Transverse colon (tissue), 3 donors: Measurements from ENCODE around the gene CSF3R.

Experiments
- EP300 ChIP-seq: sonication (generic); formaldehyde crosslinking; IDR thresholded peaks from one replicate; pipeline ENCODE4 v1.6.1; 2017; ENCODE audit warnings: antibody characterized with exemption, low read depth
- TF ChIP-seq, protein P1 (sequence below), 5 experiments: fragments of 200-600 bp in 3 of 5; fragments of 450-650 bp in 2 of 5; sonication (generic) in 3 of 5; IDR thresholded peaks; 1 replicate in 2 of 5; 2 replicates in 3 of 5; pipeline ENCODE4 v1.5.1; 2016 to 2017; ENCODE audit warnings: antibody characterized with exemption in 5 of 5, inconsistent platforms in 3 of 5, mild to moderate bottlenecking in 2 of 5, moderate library complexity in 1 of 5

GRCh38 chr1:36440646-36441045 is 42.1 kb downstream of the CSF3R start:
- no peak for TF ChIP-seq EP300
- TF ChIP-seq, protein P1, sequence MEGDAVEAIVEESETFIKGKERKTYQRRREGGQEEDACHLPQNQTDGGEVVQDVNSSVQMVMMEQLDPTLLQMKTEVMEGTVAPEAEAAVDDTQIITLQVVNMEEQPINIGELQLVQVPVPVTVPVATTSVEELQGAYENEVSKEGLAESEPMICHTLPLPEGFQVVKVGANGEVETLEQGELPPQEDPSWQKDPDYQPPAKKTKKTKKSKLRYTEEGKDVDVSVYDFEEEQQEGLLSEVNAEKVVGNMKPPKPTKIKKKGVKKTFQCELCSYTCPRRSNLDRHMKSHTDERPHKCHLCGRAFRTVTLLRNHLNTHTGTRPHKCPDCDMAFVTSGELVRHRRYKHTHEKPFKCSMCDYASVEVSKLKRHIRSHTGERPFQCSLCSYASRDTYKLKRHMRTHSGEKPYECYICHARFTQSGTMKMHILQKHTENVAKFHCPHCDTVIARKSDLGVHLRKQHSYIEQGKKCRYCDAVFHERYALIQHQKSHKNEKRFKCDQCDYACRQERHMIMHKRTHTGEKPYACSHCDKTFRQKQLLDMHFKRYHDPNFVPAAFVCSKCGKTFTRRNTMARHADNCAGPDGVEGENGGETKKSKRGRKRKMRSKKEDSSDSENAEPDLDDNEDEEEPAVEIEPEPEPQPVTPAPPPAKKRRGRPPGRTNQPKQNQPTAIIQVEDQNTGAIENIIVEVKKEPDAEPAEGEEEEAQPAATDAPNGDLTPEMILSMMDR (IDR thresholded peaks at IDR 0.05) = no peak
